HG03439 (cell line): ENCODE results near the gene CACNG6.
"Not testable (repeated sequence)": the region's sequence is repeated elsewhere in the genome, so short reads cannot be mapped to it uniquely, and the experiment has no call there.

Experiments
- ATAC-seq: cut with Tn5 transposase; IDR thresholded peaks from one replicate; pipeline ENCODE4 v1.9.1; 2021; ENCODE audit warnings: mild to moderate bottlenecking, moderate library complexity; ENCODE audit not compliant: unreplicated experiment

CACNG6 gene, protein sequence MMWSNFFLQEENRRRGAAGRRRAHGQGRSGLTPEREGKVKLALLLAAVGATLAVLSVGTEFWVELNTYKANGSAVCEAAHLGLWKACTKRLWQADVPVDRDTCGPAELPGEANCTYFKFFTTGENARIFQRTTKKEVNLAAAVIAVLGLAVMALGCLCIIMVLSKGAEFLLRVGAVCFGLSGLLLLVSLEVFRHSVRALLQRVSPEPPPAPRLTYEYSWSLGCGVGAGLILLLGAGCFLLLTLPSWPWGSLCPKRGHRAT

DNA sequence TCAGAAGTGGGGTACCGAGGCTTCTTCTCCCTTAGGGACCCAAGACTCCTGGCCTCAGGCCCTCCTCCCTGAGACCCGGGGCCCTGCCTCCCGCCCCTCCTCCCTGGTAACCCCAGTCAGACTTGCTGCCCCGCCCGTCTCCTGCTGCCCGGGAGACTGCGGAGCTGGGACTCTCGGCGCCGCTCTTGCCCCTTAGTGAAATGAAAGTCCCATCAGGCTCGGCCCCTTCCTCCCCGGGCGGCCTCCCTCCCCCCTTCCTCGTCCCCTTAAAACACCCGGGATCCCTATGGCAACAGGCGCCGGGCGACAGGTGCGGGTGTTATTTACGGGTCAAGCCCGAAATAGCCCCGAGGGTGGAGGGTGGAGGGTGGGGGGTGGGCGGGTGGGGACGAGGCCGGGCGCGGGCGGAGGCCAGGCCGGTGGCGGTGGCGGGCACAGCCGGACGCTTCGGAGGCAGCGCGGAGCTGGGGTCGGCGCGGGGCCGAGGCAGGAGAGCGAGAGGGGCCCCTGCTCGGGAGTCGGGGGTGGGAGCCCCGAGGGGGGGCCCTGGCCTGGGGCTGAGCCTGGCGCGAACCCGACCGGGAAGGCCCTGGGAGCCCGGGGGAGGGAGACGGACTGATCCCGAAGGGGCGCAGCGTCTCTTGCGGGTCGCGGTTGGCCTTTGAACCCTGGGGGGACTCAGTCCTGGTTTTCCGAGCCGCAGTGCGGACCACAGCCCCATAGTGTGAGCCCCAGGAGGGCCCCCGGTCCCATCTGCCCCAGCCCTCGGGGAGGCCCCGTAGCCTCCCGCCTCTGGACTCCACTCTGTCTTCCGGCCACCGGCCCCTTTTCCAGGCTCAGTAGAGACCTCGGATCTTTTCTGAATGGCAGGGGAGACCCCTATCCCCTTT lies at the start of gene CACNG6:
Gene CACNG6 (plus strand): TSS at position 414 of the 890 bp plus-strand sequence. CDS start 1,241 bp downstream, outside the sequence.
- no peak for ATAC-seq

DNA sequence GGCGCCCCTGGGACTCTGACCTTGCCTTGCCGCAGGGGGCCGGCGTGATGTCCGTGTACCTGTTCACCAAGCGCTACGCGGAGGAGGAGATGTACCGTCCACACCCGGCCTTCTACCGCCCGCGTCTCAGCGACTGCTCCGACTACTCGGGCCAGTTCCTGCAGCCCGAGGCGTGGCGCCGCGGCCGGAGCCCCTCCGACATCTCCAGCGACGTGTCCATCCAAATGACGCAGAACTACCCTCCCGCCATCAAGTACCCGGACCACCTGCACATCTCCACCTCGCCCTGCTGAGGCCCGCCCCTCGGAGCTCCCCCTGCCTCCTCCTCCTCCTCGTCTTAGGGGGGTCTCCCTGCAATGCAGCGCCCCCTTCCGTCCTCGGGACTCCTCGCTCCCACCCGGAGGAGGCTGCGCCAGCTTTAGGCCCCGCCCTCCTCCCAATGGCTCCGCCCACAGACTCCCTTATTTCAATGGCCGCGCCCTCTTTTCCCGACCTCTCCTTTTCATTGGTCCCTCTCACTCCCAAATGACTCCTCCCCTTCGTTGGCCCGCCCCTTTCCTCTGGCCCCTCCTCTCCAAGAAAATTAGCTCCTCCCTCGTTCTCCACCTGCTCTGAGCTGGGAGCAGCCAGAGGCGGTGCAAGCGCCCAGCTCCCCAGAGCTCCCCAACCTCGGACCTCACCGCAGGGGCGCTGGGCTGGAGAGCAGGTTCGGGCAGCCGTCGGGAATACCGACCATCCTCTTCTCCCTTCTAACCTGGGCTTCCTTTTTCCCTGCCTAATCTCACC lies 49.2 kb upstream of the CACNG6 start:
- no peak for ATAC-seq

DNA sequence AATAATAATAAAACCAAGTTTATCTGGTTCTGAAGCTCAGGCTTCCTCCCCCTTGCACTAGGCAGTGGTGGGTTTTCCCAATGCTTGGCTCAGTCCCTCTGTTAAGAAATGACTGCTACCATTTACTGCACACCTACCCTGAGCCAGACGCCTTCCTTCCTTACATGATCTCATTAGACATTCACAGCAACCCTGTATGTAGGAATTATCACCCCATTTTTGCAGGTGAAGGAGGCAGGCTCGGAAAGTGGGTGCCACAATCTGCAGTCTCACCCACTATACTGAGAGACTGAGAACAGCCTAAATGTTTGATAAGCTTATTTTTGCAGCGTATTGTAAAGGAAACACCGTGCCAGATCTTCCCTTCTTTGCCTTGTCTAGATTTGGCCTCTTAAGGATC lies 47.0 kb upstream of the CACNG6 start:
- no peak for ATAC-seq

DNA sequence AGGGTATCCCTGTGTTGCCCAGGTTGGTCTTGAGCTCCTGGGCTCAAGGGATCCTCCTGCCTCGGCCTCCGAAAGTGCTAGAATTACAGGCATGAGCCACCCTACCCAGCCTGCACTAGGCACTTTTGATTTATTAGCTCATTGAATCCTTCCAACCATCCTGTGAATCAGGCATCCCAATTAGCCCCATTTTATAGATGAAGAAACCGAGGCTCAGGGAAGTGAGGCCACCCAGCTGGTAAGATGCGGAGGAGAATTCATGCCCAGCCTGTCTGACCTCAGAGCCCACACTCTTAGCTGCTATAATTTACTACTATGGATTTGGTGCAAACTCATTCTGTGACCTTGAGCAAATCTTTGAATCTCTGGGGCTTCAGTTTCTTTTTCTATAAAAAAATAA lies 46.5 kb upstream of the CACNG6 start:
- no peak for ATAC-seq

DNA sequence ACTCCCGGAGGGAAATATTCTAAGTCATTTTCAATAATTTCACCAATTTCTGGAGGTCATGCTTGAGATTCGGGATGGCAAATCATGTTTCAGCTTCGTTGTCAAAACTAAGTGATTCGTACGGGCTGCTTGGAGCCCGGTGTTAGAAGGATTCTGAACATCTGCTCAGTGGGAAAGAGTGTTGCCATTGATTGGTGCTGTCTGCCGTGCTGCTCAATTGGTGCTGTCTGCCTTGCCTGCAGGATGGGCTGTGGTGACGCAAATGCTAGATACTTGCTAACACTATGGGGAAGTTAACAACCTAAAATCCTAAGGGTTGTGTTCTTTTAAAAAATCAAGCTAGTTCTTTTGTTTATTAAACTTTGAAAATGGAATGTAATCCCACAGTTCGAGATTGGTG lies 46.0 kb upstream of the CACNG6 start:
- ATAC-seq, result no peak

DNA sequence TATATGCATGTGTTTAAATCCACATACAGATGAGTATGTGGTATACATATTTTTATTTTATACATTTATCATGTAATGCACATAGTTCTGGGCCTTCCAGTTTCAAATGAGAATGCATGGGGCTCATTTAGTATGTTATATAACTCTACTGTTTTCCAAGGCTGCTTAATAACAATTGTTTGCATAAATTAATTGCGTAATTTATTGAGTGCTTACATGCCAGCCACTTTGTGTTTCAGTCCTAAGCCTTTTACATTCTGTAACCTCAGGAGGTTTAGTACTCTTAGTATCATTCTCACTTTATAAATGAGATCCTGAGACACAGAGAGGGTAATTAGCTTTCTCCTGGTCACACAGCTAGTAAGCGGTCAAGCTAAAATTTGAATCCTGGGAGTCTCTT lies 45.4 kb upstream of the CACNG6 start:
- no peak for ATAC-seq

DNA sequence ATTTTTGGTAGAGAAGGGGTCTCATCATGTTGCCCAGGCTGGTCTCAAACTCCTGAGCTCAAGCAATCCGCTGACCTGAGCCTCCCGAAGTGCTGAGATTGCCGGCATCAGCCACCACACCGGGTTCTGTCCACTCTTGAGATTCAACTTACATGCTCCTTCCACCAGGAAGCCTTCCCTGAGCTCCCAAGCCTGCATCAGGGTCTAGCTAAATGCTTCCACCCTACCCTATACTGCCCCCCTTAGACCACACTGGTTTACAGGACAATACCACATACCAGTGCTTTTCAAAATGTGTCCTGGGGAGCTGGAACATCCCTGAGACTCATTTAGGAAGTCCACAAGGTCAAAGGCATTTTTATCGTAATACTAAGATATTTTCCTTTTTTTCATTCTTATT lies 43.8 kb upstream of the CACNG6 start:
- no peak for ATAC-seq

DNA sequence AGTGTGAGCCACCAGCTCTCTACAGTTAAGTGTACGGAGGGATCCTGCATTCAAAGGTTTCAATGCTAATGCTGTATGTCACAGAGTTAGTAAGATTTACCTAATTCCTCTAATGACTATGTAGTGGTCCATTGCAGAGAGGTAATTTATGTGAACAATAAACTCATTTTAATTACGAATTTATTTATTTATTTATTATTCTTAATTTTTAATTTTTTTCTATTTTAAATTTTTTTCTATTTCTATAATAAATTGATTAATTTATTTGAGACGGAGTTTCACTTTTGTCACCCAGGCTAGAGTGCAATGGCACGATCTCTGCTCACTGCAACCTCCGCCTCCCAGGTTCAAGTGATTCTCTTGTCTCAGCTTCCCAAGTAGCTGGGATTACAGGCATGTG lies 42.8 kb upstream of the CACNG6 start:
- not testable (repeated sequence) for ATAC-seq

DNA sequence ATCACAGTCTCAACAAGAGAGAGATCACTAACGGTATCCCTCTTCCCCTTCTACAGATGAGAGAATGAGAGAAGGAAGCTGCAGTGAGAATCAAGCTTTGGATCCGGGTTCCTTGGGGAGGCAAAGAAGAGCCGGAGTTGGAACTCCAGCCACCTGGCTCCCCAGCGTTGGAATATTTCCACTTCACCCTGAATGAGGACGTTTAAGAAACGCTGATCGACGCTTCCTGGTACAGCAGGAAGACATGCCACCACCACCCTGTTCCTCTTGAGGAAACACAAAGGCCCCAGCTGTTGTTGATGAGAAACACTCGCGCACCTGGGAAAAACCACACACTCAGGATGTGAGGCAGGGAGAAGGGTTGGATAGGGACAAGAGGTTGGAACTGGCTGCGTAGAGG lies 40.0 kb upstream of the CACNG6 start:
- ATAC-seq, result no peak

DNA sequence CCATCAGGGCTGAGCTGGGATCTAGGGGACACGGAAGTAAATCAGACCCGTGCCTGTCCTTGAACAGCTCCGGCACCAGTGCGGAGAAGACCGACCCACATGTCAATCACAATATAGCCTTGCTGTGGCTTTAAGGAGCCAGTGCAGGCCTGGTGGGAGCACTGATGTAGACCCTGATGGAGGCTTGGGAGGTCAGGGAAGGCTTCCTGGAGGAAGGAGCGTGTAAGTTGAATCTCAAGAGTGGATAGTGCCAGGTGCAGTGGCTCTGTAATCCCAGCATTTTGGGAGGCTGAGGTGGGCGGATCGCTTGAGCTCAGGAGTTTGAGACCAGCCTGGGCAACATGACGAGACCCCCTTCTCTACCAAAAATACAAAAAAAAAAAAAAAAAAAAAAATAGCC lies 39.5 kb upstream of the CACNG6 start:
- no peak for ATAC-seq

DNA sequence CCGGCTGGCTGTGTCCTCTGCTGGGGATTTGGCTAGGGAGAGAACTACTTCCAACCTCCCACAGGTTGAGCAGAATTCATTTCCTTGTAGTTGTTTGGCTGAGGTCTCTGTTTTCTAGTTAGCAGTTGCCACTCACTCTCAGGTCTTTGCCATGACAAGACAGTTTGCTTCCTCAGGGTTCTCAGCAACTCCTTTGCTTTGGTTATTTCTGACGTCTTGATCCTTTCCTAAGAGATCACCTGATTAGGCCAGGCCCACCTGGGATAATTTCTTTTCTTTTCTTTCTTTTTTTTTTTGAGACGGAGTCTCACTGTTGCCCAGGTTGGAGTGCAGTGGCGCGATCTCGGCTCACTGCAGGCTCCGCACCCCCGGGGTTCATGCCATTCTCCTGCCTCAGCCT lies 38.1 kb upstream of the CACNG6 start:
- ATAC-seq, result no peak

DNA sequence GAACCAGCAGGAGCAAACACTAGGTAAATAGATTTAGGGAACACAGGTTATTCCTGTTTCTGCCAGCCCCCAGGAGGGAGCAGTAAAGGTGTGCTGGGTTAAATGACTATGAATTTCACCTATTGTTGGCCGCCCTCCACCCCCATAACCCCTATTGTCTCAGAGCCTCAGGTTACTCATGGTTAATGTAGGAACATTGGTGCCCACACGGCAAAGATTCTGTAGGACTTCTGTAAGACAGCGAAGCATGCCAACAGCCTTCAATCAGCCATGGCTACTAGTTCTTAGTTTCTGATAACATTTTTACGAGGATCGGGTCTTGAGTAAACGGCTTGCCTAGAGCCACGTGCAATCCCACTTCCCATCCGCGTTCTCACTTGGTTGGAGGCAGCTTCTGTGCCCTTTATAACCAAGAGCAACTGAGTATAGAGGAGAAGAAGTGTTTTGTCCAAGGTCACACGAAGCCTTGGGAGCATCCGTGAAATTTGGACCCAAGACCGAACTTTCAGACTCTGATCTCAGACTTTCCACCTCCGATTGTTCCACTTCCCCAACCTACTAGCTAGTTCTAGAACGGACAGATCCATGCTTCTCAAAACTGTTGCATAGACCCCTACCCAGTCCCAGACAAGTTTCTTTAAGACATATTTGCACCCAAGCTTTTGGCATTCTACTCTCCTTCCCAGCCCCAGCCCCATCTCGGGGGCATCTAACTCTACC lies 33.8 kb upstream of the CACNG6 start:
- no peak for ATAC-seq

DNA sequence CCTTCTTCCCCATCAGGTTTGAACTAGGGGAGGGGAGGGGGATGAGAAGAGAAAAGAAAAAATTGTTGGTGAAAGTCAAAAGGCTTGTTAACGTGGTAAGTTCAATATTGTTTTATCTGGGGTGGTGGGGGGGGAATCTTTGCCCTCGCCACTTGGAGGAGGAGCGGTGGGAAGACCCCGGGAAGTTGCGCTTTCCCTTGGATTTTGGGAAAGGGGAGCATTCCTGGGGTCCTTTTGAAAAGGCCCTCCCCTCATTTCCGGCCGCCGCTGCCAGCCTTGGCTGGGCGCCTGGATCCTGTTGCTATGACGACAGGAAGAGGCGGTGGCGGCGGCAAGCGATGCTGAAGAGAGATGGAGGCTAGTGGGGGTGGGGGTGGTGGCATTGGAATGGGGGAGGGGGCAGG lies 33.3 kb upstream of the CACNG6 start:
- ATAC-seq, result no peak

DNA sequence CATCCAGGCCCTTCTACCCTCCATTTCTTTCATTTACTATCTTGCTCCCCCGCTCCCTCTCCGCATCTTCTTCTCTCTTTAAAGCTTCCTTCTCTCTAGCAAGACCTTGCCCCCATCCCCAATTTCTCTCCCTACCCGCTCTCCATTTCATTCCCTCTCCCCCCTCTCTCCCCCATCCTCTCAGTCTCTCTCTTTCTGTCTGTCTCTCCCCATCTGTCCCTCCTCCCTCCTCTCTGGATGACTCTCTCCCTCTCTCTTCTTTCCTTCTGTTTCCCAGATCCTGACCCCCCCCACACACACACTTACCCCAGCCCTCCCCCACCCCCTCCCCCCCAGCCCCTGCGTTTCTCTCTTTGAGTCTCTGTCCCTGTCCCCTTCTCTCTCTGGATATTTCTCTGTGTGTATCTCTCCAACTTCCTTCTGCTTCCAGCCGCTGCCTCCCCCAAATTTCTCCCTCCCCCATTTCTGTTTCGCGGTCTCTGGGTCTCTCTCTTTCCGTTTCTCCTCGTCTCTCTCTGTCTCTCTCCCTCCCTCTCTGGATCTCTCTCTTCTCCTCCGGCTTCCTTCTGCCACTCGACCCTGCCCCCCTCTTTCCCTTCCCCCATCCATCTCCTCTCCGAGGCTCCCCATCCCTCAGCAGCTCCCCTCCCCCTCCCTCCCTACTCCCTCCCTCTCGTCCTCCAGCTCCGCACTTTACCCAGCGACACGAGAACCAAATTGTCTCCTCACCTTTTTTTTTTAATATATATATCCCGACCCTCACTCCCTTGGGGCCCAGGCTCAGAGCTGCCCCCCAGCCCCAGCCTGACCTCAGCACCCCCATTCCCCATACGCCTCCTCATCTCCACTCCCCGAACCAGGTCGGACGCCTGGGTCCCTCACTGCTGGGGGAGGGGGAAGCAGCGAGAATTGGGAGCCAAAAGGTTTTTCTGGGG lies 32.3 kb upstream of the CACNG6 start:
- no peak for ATAC-seq

DNA sequence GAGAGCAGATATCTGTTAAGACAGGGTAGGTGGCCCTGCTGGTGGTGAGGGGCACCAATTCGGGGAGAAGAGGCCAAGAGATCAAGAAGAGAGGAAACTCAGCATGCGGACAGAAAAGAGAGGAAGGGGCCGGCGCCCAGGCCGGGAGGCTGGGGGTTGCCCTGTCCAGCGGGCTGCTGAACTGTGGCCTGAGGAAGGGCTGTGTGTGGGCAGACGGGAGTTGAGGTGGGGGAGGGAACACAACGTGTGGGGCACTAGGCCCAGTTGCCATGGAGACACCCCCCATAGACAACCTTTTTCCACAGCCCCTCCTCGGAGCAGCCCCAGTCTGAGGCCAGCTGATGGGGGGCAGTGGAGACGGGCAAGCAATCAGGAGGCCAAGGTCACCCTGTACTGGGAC lies 31.2 kb upstream of the CACNG6 start:
- no peak for ATAC-seq

DNA sequence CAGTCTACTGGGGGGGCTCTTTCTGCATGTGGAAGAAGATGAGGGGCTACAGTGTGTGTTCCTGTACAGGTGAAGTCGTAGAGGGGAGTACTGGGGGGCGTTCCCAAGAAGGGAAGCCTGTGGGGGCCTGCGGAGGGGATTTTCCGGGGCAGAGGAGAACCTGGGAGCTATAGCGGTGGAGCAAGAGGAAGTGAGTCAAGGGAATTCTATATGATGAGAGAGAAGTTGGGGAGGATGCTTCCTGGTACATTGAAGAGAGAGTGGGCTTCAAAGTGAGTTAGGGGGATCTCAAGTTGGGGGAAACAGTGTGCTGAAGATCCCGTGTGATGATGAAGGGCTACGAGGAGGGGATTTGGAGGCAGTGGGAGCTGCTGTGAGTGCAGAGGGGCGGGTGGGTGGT lies 30.6 kb upstream of the CACNG6 start:
- no peak for ATAC-seq

DNA sequence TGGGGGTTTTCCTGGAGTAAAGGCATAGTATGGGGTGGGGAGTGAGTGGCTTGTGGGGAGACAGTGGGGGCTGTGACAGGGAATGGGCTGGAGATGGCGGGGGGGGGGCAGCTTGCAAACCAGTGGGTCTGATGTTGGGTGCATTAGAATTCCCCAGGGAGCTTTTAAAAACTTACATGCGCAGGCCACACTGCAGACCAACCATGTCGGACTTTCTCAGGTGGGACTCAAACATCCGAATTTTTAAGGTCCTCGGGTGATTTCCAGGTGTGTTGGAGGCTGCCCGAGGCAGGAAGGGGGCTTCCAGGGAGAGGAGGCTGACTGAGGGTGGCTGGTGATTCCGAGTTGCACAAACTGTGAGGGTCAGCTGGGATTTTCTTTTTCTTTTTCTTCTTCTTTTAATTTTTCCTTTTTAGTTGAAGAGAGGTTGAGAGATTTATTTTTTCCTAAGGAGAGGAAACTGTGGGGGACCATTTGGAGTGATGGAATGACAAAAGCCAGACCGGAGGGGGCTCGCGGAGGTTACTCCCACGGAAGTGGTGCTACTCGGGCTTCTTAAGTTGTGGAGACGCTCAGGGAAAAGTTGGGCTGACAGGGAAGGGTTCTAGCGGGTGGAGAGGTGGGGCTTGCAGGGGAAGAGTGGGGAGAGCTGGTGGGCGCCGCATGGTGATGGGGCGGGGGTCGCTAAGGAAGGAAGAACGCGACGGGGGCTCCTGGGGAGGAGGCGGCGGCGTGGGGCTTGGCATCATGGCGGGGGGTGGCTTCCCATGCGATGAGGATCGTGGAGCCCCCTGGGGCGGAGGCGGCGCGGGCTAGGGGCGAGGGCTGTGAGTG lies 29.7 kb upstream of the CACNG6 start:
- no peak for ATAC-seq

DNA sequence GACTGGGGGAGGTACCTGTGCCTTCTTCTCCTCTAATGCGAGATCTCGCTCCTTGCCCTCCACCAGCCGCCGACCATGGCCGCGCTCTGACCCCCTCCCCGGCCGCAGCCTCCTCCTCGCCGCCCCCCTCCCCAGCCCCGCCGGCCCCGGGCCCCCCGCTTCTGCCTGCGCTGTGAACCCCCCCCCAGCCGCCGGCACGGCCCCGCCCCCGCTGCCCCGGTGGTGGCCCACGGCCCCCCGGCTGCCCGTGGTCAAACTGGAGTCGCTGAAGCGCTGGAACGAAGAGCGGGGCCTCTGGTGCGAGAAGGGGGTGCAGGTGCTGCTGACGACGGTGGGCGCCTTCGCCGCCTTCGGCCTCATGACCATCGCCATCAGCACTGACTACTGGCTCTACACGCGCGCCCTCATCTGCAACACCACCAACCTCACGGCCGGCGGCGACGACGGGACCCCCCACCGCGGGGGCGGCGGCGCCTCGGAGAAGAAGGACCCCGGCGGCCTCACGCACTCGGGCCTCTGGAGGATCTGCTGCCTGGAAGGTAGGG lies 28.5 kb upstream of the CACNG6 start, which contains the start of gene CACNG8:
Gene CACNG8 (plus strand): TSS at position 51 of the 545 bp plus-strand sequence.
- no peak for ATAC-seq

DNA sequence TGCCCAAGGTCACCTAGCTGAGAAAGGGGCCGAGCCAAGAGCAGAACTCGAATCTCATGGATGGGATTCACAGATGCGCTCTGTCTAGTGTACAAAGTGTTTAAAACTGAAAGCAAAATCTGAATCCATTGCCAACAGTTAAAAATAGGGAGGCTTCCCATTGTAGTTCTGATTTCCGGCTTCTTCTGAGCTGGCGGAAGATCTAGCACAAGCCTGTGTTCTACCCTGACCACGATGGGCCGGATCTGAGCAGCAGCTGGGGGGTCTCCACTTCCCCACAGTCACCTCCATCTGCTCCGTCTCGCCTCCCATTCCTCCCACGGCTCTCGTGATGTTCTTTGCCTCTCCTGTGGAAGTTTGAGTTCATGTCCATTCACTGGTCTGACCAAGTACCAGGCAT lies 26.3 kb upstream of the CACNG6 start:
- no peak for ATAC-seq
